ENCODE data around the gene PARP9.
"Not testable (repeated sequence)": the region's sequence is repeated elsewhere in the genome, so short reads cannot be mapped to it uniquely, and the experiment has no call there.

Gene PARP9

GRCh38 chr3:122523317-122523716, 40.8 kb downstream of the PARP9 start:
- no peak for DNase-seq (ENCODE audit: low read depth in 1 of 2, low spot score in 1 of 2)

DNA sequence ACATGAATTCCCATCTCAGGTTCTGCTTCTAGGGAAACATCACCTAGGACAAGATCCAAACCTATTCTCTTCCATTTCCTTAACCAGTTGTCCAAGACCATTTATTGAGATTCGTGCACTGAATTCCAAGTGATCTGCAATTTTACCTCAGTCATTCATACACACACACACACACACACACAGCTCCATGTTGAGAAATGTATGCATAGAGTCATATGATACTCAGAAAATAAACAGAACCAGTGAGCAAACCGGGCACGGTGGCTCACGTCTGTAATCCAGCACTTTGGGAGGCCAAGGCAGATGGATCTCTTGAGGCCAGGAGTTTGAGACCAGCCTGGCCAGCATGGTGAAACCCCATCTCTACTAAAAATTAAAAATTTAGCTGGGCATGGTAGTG, 43.2 kb downstream of the PARP9 start:
- no peak for DNase-seq (ENCODE audit: low read depth in 1 of 2, low spot score in 1 of 2)

GRCh38 chr3:122519693-122520092, 44.4 kb downstream of the PARP9 start:
- DNase-seq (ENCODE audit: low read depth in 1 of 2, low spot score in 1 of 2): no peak

- no peak for DNase-seq (ENCODE audit: low read depth in 1 of 2, low spot score in 1 of 2)
Measured at GRCh38 chr3:122516846-122517360, 47.2 kb downstream of the PARP9 start.

- DNase-seq (ENCODE audit: low read depth in 1 of 2, low spot score in 1 of 2): no peak
Measured at GRCh38 chr3:122515870-122516269, 48.2 kb downstream of the PARP9 start.

- DNase-seq (ENCODE audit: low read depth in 1 of 2, low spot score in 1 of 2): no peak
Measured at GRCh38 chr3:122515020-122515468, 49.1 kb downstream of the PARP9 start.

- peak; percentile 71 to 74 for DNase-seq (ENCODE audit: low read depth in 1 of 2, low spot score in 1 of 2)
Measured at GRCh38 chr3:122514123-122515019, 49.7 kb downstream of the PARP9 start, which contains the start of gene KPNA1. TSS of gene KPNA1 (minus strand) at chr3:122514939. CDS start at chr3:122496565, 18,374 bp downstream.

GRCh38 chr3:122513386-122514122, 50.5 kb downstream of the PARP9 start:
- no peak for DNase-seq (ENCODE audit: low read depth in 1 of 2, low spot score in 1 of 2)

GRCh38 chr3:122512284-122512683, 51.8 kb downstream of the PARP9 start:
- no peak for DNase-seq (ENCODE audit: low read depth in 1 of 2, low spot score in 1 of 2)

DNA sequence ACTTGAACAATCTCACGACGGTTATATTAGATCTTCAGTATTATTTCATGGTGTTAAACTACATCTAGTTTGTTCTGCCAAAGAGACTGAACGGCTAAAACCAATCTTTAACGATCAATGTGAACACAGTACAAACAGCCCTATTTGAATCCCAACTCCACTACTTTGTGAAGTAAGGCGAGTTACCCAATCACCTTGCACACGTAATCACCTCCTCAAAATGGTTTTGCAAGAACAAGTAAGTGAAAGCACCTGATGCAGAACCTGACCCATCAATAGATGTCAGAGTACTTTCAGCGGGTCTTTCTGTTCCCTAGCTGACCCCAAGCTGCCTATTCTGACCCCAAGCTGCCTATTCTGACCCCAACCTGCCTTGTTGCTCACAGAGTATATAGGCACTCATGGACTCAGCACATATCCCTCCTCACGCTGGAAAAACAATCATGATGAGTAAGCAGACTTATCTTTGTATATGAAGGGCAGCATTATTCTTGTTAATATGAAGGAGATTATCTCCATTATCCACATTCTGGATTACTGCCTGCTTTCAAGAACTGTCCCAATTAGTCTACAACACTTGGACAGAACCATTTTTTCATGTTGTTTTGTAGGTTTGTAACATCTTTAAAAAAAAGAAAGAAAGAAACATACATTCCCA, 53.1 kb downstream of the PARP9 start:
- no peak for DNase-seq (ENCODE audit: low read depth in 1 of 2, low spot score in 1 of 2)

DNA sequence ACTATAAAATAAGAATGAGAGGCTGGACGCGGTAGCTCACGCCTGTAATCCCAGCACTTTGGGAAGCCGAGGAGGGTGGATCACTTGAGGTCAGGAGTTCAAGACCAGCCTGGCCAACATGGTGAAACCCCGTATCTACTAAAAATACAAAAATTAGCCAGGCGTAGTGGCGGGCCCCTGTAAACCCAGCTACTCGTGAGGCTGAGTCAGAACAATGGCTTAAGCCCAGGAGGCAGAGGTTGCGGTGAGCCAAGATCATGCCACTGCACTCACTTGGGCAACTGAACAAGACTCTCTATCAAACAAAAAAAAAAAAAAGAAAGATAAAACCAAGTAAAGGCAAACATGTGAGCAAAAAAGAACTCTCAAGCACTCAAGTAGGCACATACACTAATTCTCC, 55.2 kb downstream of the PARP9 start:
- not testable (repeated sequence) for DNase-seq (ENCODE audit: low read depth in 1 of 2, low spot score in 1 of 2)

DNA sequence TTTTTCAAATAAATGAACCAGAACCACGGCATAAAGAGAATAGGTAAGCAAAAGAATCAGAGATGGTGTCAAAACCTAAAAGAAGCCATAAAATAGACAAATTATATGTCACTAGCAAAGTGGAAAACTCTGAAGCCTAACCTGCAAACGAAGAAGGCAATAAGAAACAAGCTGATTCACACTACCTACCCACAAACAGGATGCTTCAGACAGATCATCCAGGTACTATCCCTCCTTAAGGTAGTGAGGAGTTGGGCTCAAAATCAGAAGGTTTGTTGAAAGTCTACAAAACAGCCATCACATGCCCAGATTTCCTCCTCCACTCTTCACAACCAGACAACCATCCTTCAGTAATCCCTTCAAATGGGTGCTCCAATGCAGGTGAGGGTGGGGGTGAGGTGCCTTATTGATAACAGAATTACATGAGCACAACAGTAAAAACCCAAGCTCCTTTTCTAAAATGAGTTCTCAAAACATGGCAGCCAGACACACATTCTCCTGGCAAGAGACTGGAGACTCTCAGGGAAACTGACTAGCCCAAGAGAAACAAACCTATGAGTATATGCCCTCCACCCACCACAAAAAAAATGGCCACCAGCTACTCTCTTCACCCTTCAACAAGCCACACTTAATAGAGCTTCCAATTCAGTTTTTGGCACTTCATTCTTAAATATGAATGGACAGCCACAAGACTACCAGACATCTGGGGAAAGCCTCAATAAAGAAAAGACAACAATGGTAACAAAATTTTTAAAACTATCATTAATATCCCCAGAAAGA, 55.8 kb downstream of the PARP9 start:
- DNase-seq (ENCODE audit: low read depth in 1 of 2, low spot score in 1 of 2): no peak

DNA sequence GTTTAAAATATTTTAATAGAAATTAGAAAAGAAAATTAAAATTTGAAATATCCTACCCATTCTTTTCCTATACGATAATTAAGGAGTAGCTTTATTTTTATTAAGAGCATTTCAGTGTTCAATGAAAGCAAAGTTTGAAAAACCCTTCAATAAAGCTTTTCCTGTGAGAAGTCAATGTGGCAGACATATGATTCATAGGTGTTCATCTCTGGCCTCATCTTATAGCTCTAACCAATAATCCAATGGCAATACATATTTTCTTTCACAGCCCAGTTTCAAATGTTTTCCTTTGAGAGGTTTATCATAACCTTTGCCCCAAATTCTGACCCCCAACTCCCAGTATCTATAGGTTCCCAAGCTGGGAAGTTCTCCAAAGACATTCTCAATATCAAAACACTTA, 57.6 kb downstream of the PARP9 start:
- no peak for DNase-seq (ENCODE audit: low read depth in 1 of 2, low spot score in 1 of 2)

DNA sequence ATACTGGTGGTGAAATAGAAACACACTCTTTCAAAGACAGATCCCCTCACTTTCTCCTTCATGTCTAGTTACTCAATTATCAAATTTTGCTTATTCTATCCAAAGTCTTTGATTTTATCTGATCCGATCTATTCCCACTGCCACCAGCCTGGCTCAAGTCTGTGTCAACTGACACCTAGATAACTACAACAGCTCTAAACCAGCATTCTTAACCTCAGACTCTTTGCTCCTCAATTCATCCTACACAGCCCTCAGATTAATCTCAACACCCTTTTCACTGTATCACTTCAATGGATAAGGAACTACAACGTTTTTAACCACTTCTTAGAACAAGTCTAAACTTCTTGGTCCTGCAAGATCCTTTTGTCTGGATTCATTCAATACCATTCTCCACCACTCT, 58.4 kb downstream of the PARP9 start:
- DNase-seq (ENCODE audit: low read depth in 1 of 2, low spot score in 1 of 2): no peak

DNA sequence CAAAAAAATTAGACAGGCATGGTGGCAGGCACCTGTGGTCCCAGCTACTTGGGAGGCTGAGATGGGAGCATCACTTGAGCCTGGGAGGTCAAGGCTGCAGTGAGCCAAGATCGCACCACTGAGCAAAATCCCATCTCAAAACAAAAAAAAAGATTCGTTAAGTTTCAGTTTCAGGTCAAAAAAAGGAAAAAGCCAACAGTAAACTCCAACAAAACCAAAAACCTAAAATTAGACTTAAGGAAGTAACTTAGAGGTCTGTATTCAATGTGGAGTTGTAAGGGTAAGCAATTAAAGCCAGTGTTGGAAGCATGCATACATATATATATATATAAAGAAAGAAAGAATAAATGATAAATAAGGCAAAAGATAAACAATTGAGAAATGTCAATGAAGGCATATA, 61.2 kb downstream of the PARP9 start:
- no peak for DNase-seq (ENCODE audit: low read depth in 1 of 2, low spot score in 1 of 2)

- no peak for DNase-seq (ENCODE audit: low read depth in 1 of 2, low spot score in 1 of 2)
Measured at GRCh38 chr3:122502139-122502538, 62.0 kb downstream of the PARP9 start.

DNA sequence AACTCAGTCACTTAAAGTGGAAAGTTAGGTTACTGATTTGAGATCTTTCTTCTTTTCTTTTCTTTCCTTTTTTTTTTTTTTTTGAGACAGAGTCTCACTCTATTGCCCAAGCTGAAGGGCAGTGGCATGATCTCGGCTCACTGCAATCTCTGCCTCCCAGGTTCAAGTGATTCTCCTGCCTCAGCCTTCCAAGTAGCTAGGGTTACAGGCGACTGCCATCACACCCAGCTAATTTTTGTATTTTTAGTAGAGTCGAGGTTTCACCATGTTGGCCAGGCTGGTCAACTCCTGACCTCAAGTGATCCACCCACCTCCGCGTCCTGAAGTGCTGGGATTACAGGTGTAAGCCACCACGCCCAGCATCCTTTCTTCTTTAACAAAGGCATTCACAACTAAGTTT, 63.1 kb downstream of the PARP9 start:
- DNase-seq (ENCODE audit: low read depth in 1 of 2, low spot score in 1 of 2): not testable (repeated sequence)

GRCh38 chr3:122498152-122498551, 65.9 kb downstream of the PARP9 start:
- no peak for DNase-seq (ENCODE audit: low read depth in 1 of 2, low spot score in 1 of 2)

DNA sequence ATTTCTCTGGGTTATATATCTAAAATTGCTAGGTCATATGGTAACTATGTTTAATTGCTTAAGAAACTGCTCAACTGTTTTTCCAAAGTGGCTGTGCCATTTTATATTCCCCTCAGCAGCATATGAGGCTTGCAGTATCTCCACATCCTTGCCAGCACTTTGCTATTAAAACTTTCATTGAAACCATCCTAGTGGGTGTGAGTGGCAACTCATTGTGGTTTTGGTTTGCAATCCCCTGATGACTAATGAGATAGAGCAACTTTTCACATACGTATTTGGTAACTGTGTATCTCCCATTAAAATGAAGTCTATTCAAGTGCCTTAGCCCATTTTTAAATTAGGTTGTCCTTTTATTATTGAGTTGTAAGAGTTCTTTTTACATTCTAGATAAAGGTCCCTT, 66.7 kb downstream of the PARP9 start:
- DNase-seq (ENCODE audit: low read depth in 1 of 2, low spot score in 1 of 2): peak in 1 of 2 donors; percentile 40

DNA sequence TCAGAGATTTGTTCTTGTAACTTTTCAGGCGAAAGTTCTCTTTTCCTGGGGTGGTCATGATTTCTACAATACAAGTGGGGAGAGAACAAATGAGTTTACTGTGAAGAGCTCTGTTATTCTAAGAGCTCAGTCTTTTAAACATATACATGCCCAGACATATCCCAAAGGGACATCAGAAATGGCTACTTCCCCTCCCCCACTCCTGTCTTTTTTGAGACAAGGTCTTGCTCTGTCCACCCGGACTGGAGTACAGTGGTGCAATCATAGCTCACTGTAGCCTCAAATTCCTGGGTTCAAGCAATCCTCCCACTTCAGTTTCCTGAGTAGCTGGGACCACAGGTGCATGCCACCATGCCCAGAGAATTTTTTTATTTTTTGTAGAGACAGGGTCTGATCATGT, 67.6 kb downstream of the PARP9 start:
- DNase-seq (ENCODE audit: low read depth in 1 of 2, low spot score in 1 of 2): no peak

DNA sequence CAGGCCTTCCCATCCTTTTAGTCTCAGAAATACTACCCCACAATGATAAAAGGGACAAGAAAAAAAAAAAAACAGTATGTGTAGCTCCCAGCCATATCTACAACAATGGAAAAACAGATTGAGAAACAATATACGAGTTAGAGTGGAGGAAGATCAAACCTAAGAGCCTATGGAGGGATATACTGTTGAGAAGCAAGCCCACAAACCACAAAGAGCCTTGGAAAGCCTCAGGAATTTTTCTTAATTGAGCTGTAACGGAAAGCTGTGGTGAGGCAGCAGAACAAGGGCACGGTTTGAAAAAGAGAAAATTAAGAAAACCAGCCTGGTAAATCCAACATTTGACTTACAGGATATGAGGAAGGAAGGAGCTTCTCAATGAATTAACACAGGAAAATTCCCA, 70.8 kb downstream of the PARP9 start:
- DNase-seq (ENCODE audit: low read depth in 1 of 2, low spot score in 1 of 2): no peak
